DOHH2 (cell line): ENCODE data around the gene IFITM10.

Source experiments
- H3F3A ChIP-seq: fragments of 200-600 bp; sonication (generic), shearing (Covaris generic); 2 replicates; pipeline ENCODE4 v1.6.0; 2016; ENCODE audit warnings: antibody characterized with exemption, mild to moderate bottlenecking; ENCODE audit not compliant: control insufficient read depth, insufficient read depth
- H3K27ac ChIP-seq: fragments of 200-600 bp; sonication (generic); 2 replicates; pipeline ENCODE4 v1.5.1; 2014; ENCODE audit warnings: low read depth, mild to moderate bottlenecking, low read length, moderate library complexity
- H3K27me3 ChIP-seq: fragments of 200-600 bp; sonication (generic); 2 replicates; pipeline ENCODE4 v1.6.1; 2014; ENCODE audit warnings: mild to moderate bottlenecking, low read length, mixed read lengths; ENCODE audit not compliant: control insufficient read depth
- H3K36me3 ChIP-seq: fragments of 200-600 bp; sonication (generic); 2 replicates; pipeline ENCODE4 v1.6.1; 2014; ENCODE audit warnings: mild to moderate bottlenecking, low read length, moderate library complexity, mixed read lengths; ENCODE audit not compliant: control insufficient read depth
- H3K4me1 ChIP-seq: fragments of 200-600 bp; sonication (generic); 2 replicates; pipeline ENCODE4 v1.6.1; 2014; ENCODE audit warnings: mild to moderate bottlenecking, low read length, mixed read lengths; ENCODE audit not compliant: control insufficient read depth
- H3K4me2 ChIP-seq: fragments of 200-600 bp; sonication (generic); 2 replicates; pipeline ENCODE4 v1.6.0; 2014; ENCODE audit warnings: mild to moderate bottlenecking, low read length, moderate library complexity
- H3K4me3 ChIP-seq: fragments of 200-600 bp; sonication (generic); 2 replicates; pipeline ENCODE4 v1.5.1; 2014; ENCODE audit warnings: mild to moderate bottlenecking, low read length, mixed read lengths
- H3K79me2 ChIP-seq: fragments of 200-600 bp; sonication (generic); 2 replicates; pipeline ENCODE4 v1.6.1; 2014; ENCODE audit warnings: mild to moderate bottlenecking, low read length, mixed read lengths; ENCODE audit not compliant: control insufficient read depth
- H3K9me2 ChIP-seq: fragments of 200-600 bp; sonication (generic); replicated peaks from 2 replicates; pipeline ENCODE4 v1.6.1; 2014; ENCODE audit warnings: mild to moderate bottlenecking, low read length, mixed read lengths; ENCODE audit not compliant: control insufficient read depth
- H3K9me3 ChIP-seq: fragments of 200-600 bp; sonication (generic); 2 replicates; pipeline ENCODE4 v1.6.1; 2014; ENCODE audit warnings: antibody characterized with exemption, low read length, mixed read lengths; ENCODE audit not compliant: control insufficient read depth, insufficient read depth
- H4K20me1 ChIP-seq: fragments of 200-600 bp; sonication (generic); 2 replicates; pipeline ENCODE4 v1.6.0; 2014; ENCODE audit warnings: low read depth, mild to moderate bottlenecking, antibody characterized with exemption, low read length, moderate library complexity; ENCODE audit not compliant: control insufficient read depth, insufficient read depth
- CTCF ChIP-seq: fragments of 200-600 bp; sonication (generic); IDR thresholded peaks from one replicate; pipeline ENCODE4 v1.5.1; 2014; ENCODE audit warnings: antibody characterized with exemption, mild to moderate bottlenecking, low read depth, low read length; ENCODE audit not compliant: poor library complexity, severe bottlenecking
- EZH2phosphoT487 ChIP-seq: fragments of 200-600 bp; sonication (generic); IDR thresholded peaks from 2 replicates; pipeline ENCODE4 v1.6.1; 2017; ENCODE audit warnings: borderline replicate concordance, mild to moderate bottlenecking, antibody characterized with exemption, low read length, moderate library complexity, mixed read lengths

Gene IFITM10

GRCh38 chr11:1741741-1742140 lies 8.7 kb downstream of the IFITM10 start:
- Histone ChIP-seq H3F3A (no peaks in the 10 kb centered on the region), H3K79me2 (no peaks in the 10 kb centered on the region), H3K27me3 (no peaks in the 10 kb centered on the region), H3K27ac (no peak overlapping the region), H3K9me3 (peaks cover 18% of the 10 kb centered on the region; the same call in 1 of the 2 replicates), H3K9me2 (no peaks in the 10 kb centered on the region), H4K20me1 (no peaks in the 10 kb centered on the region), H3K4me2 (no peak overlapping the region), H3K4me1 (no peaks in the 10 kb centered on the region), H3K4me3 (no peak overlapping the region), H3K36me3 (no peaks in the 10 kb centered on the region)
- TF ChIP-seq CTCF (no peak), EZH2phosphoT487 (no peak)

- Histone ChIP-seq H4K20me1 (no peaks in the 10 kb centered on the region), H3K4me1 (no peaks in the 10 kb centered on the region), H3K9me3 (peaks cover 16% of the 10 kb centered on the region; the same call in 1 of the 2 replicates), H3F3A (no peaks in the 10 kb centered on the region), H3K27ac (no peak overlapping the region), H3K79me2 (no peaks in the 10 kb centered on the region), H3K27me3 (no peaks in the 10 kb centered on the region), H3K9me2 (no peaks in the 10 kb centered on the region), H3K4me2 (no peak overlapping the region), H3K4me3 (no peak overlapping the region), H3K36me3 (no peaks in the 10 kb centered on the region)
- TF ChIP-seq CTCF (no peak), EZH2phosphoT487 (no peak)
Observed at GRCh38 chr11:1740786-1741530, 9.4 kb downstream of the IFITM10 start.

- no peak overlapping the region for H3K4me3 ChIP-seq
- no peaks in the 10 kb centered on the region for H3K36me3 ChIP-seq
- no peaks in the 10 kb centered on the region for H3F3A ChIP-seq
- no peaks in the 10 kb centered on the region for H3K4me1 ChIP-seq
- H4K20me1 ChIP-seq = no peaks in the 10 kb centered on the region
- peaks cover 10% of the 10 kb centered on the region; the same call in 1 of the 2 replicates for H3K9me3 ChIP-seq
- no peak overlapping the region for H3K27ac ChIP-seq
- no peaks in the 10 kb centered on the region for H3K9me2 ChIP-seq
- no peak overlapping the region for H3K4me2 ChIP-seq
- no peaks in the 10 kb centered on the region for H3K27me3 ChIP-seq
- TF ChIP-seq CTCF = no peak
- no peak for TF ChIP-seq EZH2phosphoT487
- no peaks in the 10 kb centered on the region for H3K79me2 ChIP-seq
Observed at GRCh38 chr11:1739576-1739975, 10.8 kb downstream of the IFITM10 start.
